Measurements from ENCODE around the gene SH3RF3. TPM values are rescaled to one million over a fixed set of nuclear protein-coding genes. Genes with fewer than 3 reads are reported as not detected.

The SH3RF3 gene
- polyA plus RNA-seq, 1 donor (not counting 4 experiments of a cell fraction or from before 2014, with no cell fraction given), result 0.08 TPM

- no peak overlapping the region for H2AFZ ChIP-seq (ENCODE audit: control insufficient read depth, low read length)
- no peak overlapping the region for H3K9ac ChIP-seq (ENCODE audit: control insufficient read depth, extremely low read depth, insufficient read depth, low read length)
- FAIRE-seq, result no peak
- H3K4me3 ChIP-seq (ENCODE audit: control insufficient read depth in 2 of 3, extremely low read depth in 1 of 3, insufficient read depth in 2 of 3, low read depth in 1 of 3, low read length in 3 of 3), result no peak overlapping the region
- H3K4me2 ChIP-seq (ENCODE audit: control insufficient read depth, extremely low read depth, insufficient read depth, low read depth, low read length), result no peak overlapping the region
- no peaks in the 10 kb centered on the region for H3K9me3 ChIP-seq (ENCODE audit: control insufficient read depth, low read depth, low read length)
- dilution Hi-C loops (cut with MboI; ENCODE audit: extremely low pct_ligation_motif_present, low sequenced_read_pairs), result no loop called here
- H3K27ac ChIP-seq (ENCODE audit: control insufficient read depth, insufficient read depth, low read length), result no peak overlapping the region
- H3K36me3 ChIP-seq (ENCODE audit: control insufficient read depth in 2 of 2, extremely low read depth in 1 of 2, insufficient read depth in 2 of 2, low read length in 2 of 2), result no peaks in the 10 kb centered on the region
- no peak for DNase-seq (ENCODE audit: low read depth, low spot score)
- H4K20me1 ChIP-seq (ENCODE audit: control insufficient read depth, extremely low read depth, insufficient read depth, low read length), result no peaks in the 10 kb centered on the region
- H3K9me1 ChIP-seq (ENCODE audit: control insufficient read depth, extremely low read depth, insufficient read depth, low read length), result no peaks in the 10 kb centered on the region
- peaks cover 64% of the 10 kb centered on the region for H3K27me3 ChIP-seq (ENCODE audit: control insufficient read depth, extremely low read depth, insufficient read depth, low read length)
- peaks cover 3% of the 10 kb centered on the region for H3K4me1 ChIP-seq (ENCODE audit: control insufficient read depth, extremely low read depth, insufficient read depth, low read length)
- H3K79me2 ChIP-seq (ENCODE audit: control insufficient read depth, insufficient read depth, low read length), result no peaks in the 10 kb centered on the region
- no peak for TF ChIP-seq EZH2 (IDR thresholded peaks at IDR 0.05; ENCODE audit: low read length)
- TF ChIP-seq, protein P1, sequence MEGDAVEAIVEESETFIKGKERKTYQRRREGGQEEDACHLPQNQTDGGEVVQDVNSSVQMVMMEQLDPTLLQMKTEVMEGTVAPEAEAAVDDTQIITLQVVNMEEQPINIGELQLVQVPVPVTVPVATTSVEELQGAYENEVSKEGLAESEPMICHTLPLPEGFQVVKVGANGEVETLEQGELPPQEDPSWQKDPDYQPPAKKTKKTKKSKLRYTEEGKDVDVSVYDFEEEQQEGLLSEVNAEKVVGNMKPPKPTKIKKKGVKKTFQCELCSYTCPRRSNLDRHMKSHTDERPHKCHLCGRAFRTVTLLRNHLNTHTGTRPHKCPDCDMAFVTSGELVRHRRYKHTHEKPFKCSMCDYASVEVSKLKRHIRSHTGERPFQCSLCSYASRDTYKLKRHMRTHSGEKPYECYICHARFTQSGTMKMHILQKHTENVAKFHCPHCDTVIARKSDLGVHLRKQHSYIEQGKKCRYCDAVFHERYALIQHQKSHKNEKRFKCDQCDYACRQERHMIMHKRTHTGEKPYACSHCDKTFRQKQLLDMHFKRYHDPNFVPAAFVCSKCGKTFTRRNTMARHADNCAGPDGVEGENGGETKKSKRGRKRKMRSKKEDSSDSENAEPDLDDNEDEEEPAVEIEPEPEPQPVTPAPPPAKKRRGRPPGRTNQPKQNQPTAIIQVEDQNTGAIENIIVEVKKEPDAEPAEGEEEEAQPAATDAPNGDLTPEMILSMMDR (optimal IDR thresholded peaks at IDR 0.05 in 1 of 3, IDR thresholded peaks at IDR 0.05 in 1 of 3, conservative IDR thresholded peaks at IDR 0.05 in 1 of 3; ENCODE audit: extremely low read depth in 1 of 3, insufficient read depth in 2 of 3, low read length in 3 of 3), result no peak
Observed at GRCh38 chr2:109230941-109231420, 102.0 kb downstream of the SH3RF3 start.

- Histone ChIP-seq H2AFZ (ENCODE audit: control insufficient read depth, low read length) (no peak overlapping the region), H3K9ac (ENCODE audit: control insufficient read depth, extremely low read depth, insufficient read depth, low read length) (no peak overlapping the region), H4K20me1 (ENCODE audit: control insufficient read depth, extremely low read depth, insufficient read depth, low read length) (no peaks in the 10 kb centered on the region), H3K27ac (ENCODE audit: control insufficient read depth, insufficient read depth, low read length) (no peak overlapping the region), H3K4me1 (ENCODE audit: control insufficient read depth, extremely low read depth, insufficient read depth, low read length) (peaks cover 3% of the 10 kb centered on the region), H3K9me3 (ENCODE audit: control insufficient read depth, low read depth, low read length) (no peaks in the 10 kb centered on the region), H3K27me3 (ENCODE audit: control insufficient read depth, extremely low read depth, insufficient read depth, low read length) (peaks cover 65% of the 10 kb centered on the region), H3K4me2 (ENCODE audit: control insufficient read depth, extremely low read depth, insufficient read depth, low read depth, low read length) (no peak overlapping the region), H3K36me3 (ENCODE audit: control insufficient read depth in 2 of 2, extremely low read depth in 1 of 2, insufficient read depth in 2 of 2, low read length in 2 of 2) (no peaks in the 10 kb centered on the region), H3K9me1 (ENCODE audit: control insufficient read depth, extremely low read depth, insufficient read depth, low read length) (no peaks in the 10 kb centered on the region), H3K79me2 (ENCODE audit: control insufficient read depth, insufficient read depth, low read length) (no peaks in the 10 kb centered on the region), H3K4me3 (ENCODE audit: control insufficient read depth in 2 of 3, extremely low read depth in 1 of 3, insufficient read depth in 2 of 3, low read depth in 1 of 3, low read length in 3 of 3) (no peak overlapping the region)
- no peak for DNase-seq (ENCODE audit: low read depth, low spot score)
- TF ChIP-seq, protein P1 (optimal IDR thresholded peaks at IDR 0.05 in 1 of 3, IDR thresholded peaks at IDR 0.05 in 1 of 3, conservative IDR thresholded peaks at IDR 0.05 in 1 of 3; ENCODE audit: extremely low read depth in 1 of 3, insufficient read depth in 2 of 3, low read length in 3 of 3), result no peak
- TF ChIP-seq EZH2 (IDR thresholded peaks at IDR 0.05; ENCODE audit: low read length), result no peak
- dilution Hi-C loops (cut with MboI; ENCODE audit: extremely low pct_ligation_motif_present, low sequenced_read_pairs), result no loop called here
- FAIRE-seq, result no peak
Observed at GRCh38 chr2:109231428-109231827, 102.4 kb downstream of the SH3RF3 start.

All from keratinocyte (primary cell).